Measurements from ENCODE around the gene SGK1.
A peak's percentile ranks its signal among the peaks of the same experiment; 100 is the strongest.
"Not testable (repeated sequence)": the region's sequence is repeated elsewhere in the genome, so short reads cannot be mapped to it uniquely, and the experiment has no call there.

Gene SGK1

GRCh38 chr6:134181251-134181650, 136.7 kb downstream of the SGK1 start:
- CTCF ChIA-PET = interaction anchor here (0.7 to 3.5 kb wide), 7 partner anchors 13 to 460 kb away, joined by 4 to 11 read pairs (median 4); no protein-coding TSS in a partner anchor
- H3K27ac ChIP-seq (ENCODE audit: extremely low read depth, low read depth, low read length); H3K9me3 ChIP-seq (ENCODE audit: control insufficient read depth, insufficient read depth, low read depth, low read length); H3K4me3 ChIP-seq (ENCODE audit: low read depth, low read length); POLR2A ChIA-PET; H3K36me3 ChIP-seq (ENCODE audit: control insufficient read depth in 2 of 2, insufficient read depth in 1 of 2, low read length in 2 of 2); H3K4me1 ChIP-seq (ENCODE audit: control insufficient read depth, insufficient read depth, low read length): not testable (repeated sequence)
- TF ChIP-seq ZNF341 (tag by site-specific recombination; IDR thresholded peaks at IDR 0.05; ENCODE audit: low read depth) = 0 out of 2 replicates have a peak, but pooled peaks have one; percentile 9

DNA sequence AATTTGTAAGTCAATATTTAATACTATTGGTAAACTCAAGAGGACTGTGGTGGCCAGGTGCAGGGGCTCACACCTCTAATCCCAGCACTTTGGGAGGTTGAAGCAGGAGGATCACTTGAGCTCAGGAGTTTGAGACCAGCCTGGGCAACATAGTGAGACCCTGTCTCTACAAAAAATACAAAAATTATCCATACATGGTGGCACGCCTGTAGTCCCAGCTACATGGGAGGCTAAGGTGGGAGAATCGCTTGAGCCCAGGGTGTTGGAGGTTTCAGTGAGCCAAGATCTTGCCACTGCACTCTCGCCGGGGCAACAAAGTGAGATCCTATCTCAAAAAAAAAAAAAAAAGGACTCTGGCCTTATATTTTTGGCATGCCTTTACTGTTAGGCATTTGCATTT, 137.4 kb downstream of the SGK1 start:
- POLR2A ChIA-PET; H3K4me3 ChIP-seq (ENCODE audit: low read depth, low read length); H3K36me3 ChIP-seq (ENCODE audit: control insufficient read depth in 2 of 2, insufficient read depth in 1 of 2, low read length in 2 of 2); H3K27ac ChIP-seq (ENCODE audit: extremely low read depth, low read depth, low read length); H3K9me3 ChIP-seq (ENCODE audit: control insufficient read depth, insufficient read depth, low read depth, low read length); H3K4me1 ChIP-seq (ENCODE audit: control insufficient read depth, insufficient read depth, low read length): not testable (repeated sequence)
- CTCF ChIA-PET = interaction anchor here (0.7 to 4.6 kb wide), 6 partner anchors 13 to 459 kb away, joined by 4 to 47 read pairs (median 4); no protein-coding TSS in a partner anchor
- peak; percentile 82 for TF ChIP-seq ZNF121 (tag by site-specific recombination; IDR thresholded peaks at IDR 0.05)

DNA sequence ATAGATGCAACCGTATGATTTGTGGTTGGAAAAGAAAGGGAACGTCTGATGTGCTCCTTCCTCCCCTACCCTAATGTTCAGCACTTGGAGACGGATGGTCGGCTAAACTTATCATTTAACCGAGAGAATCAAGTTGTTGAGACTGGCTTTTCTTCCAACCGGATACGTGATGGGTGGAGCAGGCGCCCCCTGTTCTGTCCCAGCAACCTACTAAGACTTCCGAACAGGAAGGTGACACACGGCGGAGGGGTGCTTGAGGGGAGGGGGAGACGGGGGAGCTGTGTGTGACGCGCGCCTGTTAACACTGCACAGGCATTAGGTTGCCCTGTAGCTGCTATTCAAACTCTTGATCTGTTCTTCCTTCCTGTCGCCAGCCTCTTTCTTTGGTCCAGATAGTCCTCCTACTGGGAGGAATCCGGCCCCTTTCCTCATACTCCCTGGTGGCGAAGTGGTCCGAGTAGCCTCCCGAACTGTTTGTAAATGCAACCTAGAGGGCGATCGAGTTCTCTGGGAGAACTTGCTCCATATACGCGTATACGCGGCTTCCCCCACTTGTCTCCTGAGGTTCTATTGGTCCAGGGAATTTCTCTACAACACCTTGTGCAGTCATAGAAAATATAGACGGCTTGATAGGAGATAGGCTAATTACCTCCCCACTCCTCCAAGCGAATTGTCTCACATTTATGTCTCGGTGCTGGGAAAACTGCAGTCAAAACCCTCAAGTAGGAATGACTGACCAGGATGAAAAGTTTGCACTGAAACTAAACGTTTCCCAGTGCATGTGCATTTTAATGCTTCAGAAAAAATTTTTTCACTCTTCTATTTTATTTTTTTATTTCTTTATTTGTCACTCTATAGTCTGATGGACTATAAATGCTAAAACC, 139.5 kb downstream of the SGK1 start:
- H3K27ac ChIP-seq (ENCODE audit: extremely low read depth, low read depth, low read length) = no peak overlapping the region; the same call in 1 of the 2 replicates
- H3K9me3 ChIP-seq (ENCODE audit: control insufficient read depth, insufficient read depth, low read depth, low read length) = no peaks in the 10 kb centered on the region
- H3K4me1 ChIP-seq (ENCODE audit: control insufficient read depth, insufficient read depth, low read length) = peaks cover 4% of the 10 kb centered on the region; the same call in 1 of the 2 replicates
- H3K4me3 ChIP-seq (ENCODE audit: low read depth, low read length) = peak overlapping the region; percentile 18
- POLR2A ChIA-PET = no interaction called here
- CTCF ChIA-PET = interaction anchor here (0.5 to 4.6 kb wide), 32 partner anchors 15 to 1205 kb away, joined by 3 to 47 read pairs (median 4); partner anchors contain the start of gene SGK1
- peaks cover 0 to 1% of the 10 kb centered on the region in 2 experiments; a peak in 1 of 3 replicates for H3K36me3 ChIP-seq (ENCODE audit: control insufficient read depth in 2 of 2, insufficient read depth in 1 of 2, low read length in 2 of 2)
- TF ChIP-seq ZNF544 (tag by site-specific recombination; IDR thresholded peaks at IDR 0.05) = no peak
- TF ChIP-seq ZNF658 (tag by site-specific recombination; IDR thresholded peaks at IDR 0.05) = no peak
- no peak for TF ChIP-seq GLI2 (tag by site-specific recombination; IDR thresholded peaks at IDR 0.05; ENCODE audit: borderline replicate concordance, low read depth)
- TF ChIP-seq, protein P1, sequence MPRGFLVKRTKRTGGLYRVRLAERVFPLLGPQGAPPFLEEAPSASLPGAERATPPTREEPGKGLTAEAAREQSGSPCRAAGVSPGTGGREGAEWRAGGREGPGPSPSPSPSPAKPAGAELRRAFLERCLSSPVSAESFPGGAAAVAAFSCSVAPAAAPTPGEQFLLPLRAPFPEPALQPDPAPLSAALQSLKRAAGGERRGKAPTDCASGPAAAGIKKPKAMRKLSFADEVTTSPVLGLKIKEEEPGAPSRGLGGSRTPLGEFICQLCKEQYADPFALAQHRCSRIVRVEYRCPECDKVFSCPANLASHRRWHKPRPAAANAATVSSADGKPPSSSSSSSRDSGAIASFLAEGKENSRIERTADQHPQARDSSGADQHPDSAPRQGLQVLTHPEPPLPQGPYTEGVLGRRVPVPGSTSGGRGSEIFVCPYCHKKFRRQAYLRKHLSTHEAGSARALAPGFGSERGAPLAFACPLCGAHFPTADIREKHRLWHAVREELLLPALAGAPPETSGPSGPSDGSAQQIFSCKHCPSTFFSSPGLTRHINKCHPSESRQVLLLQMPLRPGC (tag by site-specific recombination; IDR thresholded peaks at IDR 0.05) = no peak
- peak; percentile 94 for TF ChIP-seq CTCF (tag by site-specific recombination; IDR thresholded peaks at IDR 0.05)
- TF ChIP-seq GLIS2 (tag by site-specific recombination; IDR thresholded peaks at IDR 0.05) = peak; percentile 59
- TF ChIP-seq KLF10 (tag by site-specific recombination; IDR thresholded peaks at IDR 0.05) = no peak
- TF ChIP-seq ZNF549 (tag by site-specific recombination; IDR thresholded peaks at IDR 0.05) = no peak
- TF ChIP-seq ZNF768 (tag by site-specific recombination; IDR thresholded peaks at IDR 0.05) = no peak
- TF ChIP-seq HOXA7 (CRISPR knock-in tag; IDR thresholded peaks at IDR 0.05; ENCODE audit: borderline replicate concordance) = no peak
- no peak for TF ChIP-seq ZBTB21 (tag by site-specific recombination; IDR thresholded peaks at IDR 0.05)
- no peak for TF ChIP-seq ZNF248 (tag by site-specific recombination; IDR thresholded peaks at IDR 0.05)
- TF ChIP-seq, protein P2, sequence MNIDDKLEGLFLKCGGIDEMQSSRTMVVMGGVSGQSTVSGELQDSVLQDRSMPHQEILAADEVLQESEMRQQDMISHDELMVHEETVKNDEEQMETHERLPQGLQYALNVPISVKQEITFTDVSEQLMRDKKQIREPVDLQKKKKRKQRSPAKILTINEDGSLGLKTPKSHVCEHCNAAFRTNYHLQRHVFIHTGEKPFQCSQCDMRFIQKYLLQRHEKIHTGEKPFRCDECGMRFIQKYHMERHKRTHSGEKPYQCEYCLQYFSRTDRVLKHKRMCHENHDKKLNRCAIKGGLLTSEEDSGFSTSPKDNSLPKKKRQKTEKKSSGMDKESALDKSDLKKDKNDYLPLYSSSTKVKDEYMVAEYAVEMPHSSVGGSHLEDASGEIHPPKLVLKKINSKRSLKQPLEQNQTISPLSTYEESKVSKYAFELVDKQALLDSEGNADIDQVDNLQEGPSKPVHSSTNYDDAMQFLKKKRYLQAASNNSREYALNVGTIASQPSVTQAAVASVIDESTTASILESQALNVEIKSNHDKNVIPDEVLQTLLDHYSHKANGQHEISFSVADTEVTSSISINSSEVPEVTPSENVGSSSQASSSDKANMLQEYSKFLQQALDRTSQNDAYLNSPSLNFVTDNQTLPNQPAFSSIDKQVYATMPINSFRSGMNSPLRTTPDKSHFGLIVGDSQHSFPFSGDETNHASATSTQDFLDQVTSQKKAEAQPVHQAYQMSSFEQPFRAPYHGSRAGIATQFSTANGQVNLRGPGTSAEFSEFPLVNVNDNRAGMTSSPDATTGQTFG (tag by site-specific recombination; IDR thresholded peaks at IDR 0.05; ENCODE audit: borderline replicate concordance) = no peak
- TF ChIP-seq, protein P3, sequence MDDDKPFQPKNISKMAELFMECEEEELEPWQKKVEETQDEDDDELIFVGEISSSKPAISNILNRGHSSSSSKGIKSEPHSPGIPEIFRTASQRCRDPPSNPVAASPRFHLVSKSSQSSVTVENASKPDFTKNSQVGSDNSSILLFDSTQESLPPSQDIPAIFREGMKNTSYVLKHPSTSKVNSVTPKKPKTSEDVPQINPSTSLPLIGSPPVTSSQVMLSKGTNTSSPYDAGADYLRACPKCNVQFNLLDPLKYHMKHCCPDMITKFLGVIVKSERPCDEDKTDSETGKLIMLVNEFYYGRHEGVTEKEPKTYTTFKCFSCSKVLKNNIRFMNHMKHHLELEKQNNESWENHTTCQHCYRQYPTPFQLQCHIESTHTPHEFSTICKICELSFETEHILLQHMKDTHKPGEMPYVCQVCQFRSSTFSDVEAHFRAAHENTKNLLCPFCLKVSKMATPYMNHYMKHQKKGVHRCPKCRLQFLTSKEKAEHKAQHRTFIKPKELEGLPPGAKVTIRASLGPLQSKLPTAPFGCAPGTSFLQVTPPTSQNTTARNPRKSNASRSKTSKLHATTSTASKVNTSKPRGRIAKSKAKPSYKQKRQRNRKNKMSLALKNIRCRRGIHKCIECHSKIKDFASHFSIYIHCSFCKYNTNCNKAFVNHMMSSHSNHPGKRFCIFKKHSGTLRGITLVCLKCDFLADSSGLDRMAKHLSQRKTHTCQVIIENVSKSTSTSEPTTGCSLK (tag by site-specific recombination; IDR thresholded peaks at IDR 0.05) = no peak
- TF ChIP-seq ZNF704 (tag by site-specific recombination; IDR thresholded peaks at IDR 0.05) = no peak
- 0 out of 2 replicates have a peak, but pooled peaks have one; percentile 29 for TF ChIP-seq ZNF600 (tag by site-specific recombination; IDR thresholded peaks at IDR 0.05)

Measured in HEK293 (cell line).